ENCODE results near the gene RNF20.
"Not testable (repeated sequence)": the region's sequence is repeated elsewhere in the genome, so short reads cannot be mapped to it uniquely, and the experiment has no call there.

Gene RNF20

GRCh38 chr9:101533334-101534204 lies at the start of gene RNF20:
RNF20 (plus strand) TSS chr9:101533853; CDS start chr9:101535424, 1,571 bp downstream.
- DNase-seq: peak; percentile 100

GRCh38 chr9:101484046-101484445 lies 49.6 kb upstream of the RNF20 start:
- no peak for DNase-seq

- DNase-seq: no peak
Observed at GRCh38 chr9:101485924-101486692, 47.5 kb upstream of the RNF20 start.

- DNase-seq: no peak
Observed at GRCh38 chr9:101486693-101487442, 46.8 kb upstream of the RNF20 start.

- DNase-seq: no peak
Observed at GRCh38 chr9:101487443-101487840, 46.2 kb upstream of the RNF20 start.

GRCh38 chr9:101495810-101496209 lies 37.8 kb upstream of the RNF20 start:
- DNase-seq: no peak

- no peak for DNase-seq
Observed at GRCh38 chr9:101498323-101498722, 35.3 kb upstream of the RNF20 start.

GRCh38 chr9:101504188-101504587 lies 29.5 kb upstream of the RNF20 start:
- no peak for DNase-seq

GRCh38 chr9:101508211-101508610 lies 25.4 kb upstream of the RNF20 start:
- no peak for DNase-seq

- DNase-seq: no peak
Observed at GRCh38 chr9:101509572-101509971, 24.1 kb upstream of the RNF20 start.

- DNase-seq: no peak
Observed at GRCh38 chr9:101510459-101510858, 23.2 kb upstream of the RNF20 start.

GRCh38 chr9:101511009-101511408 lies 22.6 kb upstream of the RNF20 start:
- no peak for DNase-seq

- no peak for DNase-seq
Observed at GRCh38 chr9:101512116-101512515, 21.5 kb upstream of the RNF20 start.

- no peak for DNase-seq
Observed at GRCh38 chr9:101513351-101513750, 20.3 kb upstream of the RNF20 start.

- no peak for DNase-seq
Observed at GRCh38 chr9:101514071-101514470, 19.6 kb upstream of the RNF20 start.

- DNase-seq: no peak
Observed at GRCh38 chr9:101516655-101517054, 17.0 kb upstream of the RNF20 start.

- not testable (repeated sequence) for DNase-seq
Observed at GRCh38 chr9:101518489-101518888, 15.2 kb upstream of the RNF20 start.

GRCh38 chr9:101524371-101524770 lies 9.3 kb upstream of the RNF20 start:
- DNase-seq: no peak

- no peak for DNase-seq
Observed at GRCh38 chr9:101527066-101527465, 6.6 kb upstream of the RNF20 start.

- no peak for DNase-seq
Observed at GRCh38 chr9:101528015-101528414, 5.6 kb upstream of the RNF20 start.

GRCh38 chr9:101530076-101530711 lies 3.5 kb upstream of the RNF20 start:
- DNase-seq: peak; percentile 72

- no peak for DNase-seq
Observed at GRCh38 chr9:101536351-101536750, 2.7 kb downstream of the RNF20 start.

GRCh38 chr9:101536938-101537337 lies 3.3 kb downstream of the RNF20 start:
- no peak for DNase-seq
